Activated T-cell treated with anti-CD3 and anti-CD28 coated beads for 1 hour (primary cell): Measurements from ENCODE around the gene ERC1.

Source experiments
- DNase-seq: peaks from one replicate; pipeline ENCODE4 v3.0.0-alpha.2; 2020; ENCODE audit warnings: low read depth

The ERC1 gene

DNA sequence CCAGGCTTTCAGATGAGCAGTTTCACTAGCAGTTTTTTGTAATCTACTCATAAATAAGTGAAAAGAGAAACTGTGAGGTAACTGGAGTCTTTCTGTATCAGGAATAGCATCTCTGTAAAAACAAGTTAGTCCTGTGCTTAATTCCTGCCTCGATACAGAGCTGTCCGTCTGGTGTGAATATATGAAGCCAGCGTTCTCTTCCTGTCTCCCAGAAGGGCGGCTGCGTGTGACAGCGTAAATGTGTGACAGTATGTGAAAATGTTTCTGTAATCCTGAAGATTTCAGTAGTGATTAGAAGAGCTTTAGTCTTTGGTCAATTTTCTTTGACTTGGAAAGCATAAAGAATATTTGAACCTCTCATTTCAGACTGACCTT, 453.1 kb downstream of the ERC1 start:
- no peak for DNase-seq

- DNase-seq = no peak
These were observed 454.8 kb downstream of the ERC1 start for GRCh38 chr12:1445807-1446206.

DNA sequence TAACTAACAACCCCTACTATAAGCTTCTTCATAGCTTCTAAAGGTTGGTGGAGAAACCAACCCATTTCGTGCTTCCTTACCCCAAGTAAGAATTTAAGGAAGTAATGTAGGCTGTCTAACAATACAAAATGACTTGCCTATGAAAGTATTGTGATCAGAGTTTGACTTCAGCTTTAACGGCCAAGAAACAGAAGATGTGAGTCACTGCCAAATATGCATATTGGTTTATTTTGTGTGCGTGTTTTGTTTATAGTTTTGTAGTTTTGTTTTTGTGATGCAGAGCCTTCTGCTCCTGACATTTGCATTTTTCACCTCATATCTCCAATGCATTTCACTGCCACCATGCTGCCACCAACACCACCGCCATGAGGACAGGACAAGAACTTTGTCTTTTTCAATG, 457.3 kb downstream of the ERC1 start:
- DNase-seq = no peak

- no peak for DNase-seq
These were observed 462.8 kb downstream of the ERC1 start for GRCh38 chr12:1453810-1454209.

DNA sequence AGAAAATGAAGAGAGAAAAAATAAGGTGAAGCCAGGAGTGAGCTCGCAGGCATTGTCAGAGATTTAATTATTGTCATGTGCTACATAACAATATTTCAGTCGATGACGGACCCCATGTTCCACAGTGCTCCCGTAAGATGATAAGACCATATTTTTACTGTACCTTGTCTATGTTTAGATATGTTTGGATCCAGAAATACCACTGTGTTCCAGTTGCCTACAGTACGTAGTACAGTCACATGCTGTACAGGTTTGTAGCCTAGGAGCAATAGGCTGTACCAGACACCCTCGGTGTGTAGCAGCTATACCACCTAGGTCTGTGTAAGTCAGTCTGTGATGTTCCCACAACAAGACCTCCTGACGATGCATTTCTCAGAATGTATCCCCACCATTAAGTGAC, 465.9 kb downstream of the ERC1 start:
- DNase-seq = no peak

- DNase-seq = no peak
These were observed 466.9 kb downstream of the ERC1 start for GRCh38 chr12:1457901-1458300.

- DNase-seq = no peak
These were observed 468.3 kb downstream of the ERC1 start for GRCh38 chr12:1459339-1459738.

DNA sequence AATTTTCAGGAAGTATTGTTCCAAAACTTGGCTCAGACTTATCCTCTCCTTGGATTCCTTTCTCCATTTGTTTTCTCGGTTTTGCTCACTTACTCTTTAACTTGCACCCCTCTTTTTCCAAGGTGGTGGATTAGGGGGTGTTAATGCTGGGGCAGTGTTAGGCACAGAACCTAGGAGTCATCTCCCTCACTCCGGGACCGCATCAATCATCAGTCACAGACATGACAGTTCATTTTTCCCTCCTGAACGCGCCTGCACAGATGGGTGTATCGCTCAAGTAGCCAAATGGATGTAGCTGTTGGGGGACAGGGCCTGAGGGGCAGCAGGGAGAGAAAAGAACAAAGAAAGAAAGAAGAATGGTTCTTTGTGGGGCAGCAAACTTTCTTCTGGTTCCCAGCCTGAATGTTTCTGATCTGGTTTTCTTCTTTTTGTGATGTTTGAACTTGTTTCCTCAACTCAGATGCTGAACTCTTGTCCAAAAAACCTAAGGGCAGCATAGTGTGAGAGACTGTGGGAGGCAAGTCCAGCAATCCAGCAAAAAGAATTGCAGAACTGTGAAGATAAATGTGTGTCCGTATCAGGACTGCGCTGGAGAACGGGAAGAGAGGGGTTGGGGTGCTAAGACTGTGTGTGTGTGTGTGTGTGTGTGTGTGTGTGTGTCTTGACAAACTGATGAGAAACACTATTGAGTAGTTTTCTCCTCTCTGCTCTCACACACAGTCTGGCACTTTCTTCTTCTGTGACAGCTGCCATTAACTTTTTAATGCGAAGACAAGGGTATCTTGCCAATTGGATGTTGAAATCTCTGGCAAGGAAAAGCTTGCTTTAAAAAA, 472.3 kb downstream of the ERC1 start:
- DNase-seq = no peak

DNA sequence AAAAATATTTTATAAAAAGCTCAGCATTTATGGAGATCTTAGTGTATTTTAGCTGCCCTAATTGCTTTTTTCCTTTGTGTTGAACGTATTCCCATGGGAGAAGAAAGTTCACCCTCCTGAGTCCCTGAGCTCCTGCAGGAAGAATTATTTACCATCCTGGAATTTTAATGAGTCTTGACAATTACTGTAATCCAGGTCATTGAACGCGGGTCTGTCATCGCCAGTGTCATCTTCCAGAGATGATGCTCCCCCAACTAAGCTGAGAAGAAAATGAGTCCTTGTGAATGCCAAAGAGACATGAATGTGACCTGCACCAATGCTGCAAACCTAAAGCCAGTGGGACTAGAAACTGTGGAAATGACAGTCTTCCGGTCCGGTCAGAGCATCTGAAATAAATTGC, 473.9 kb downstream of the ERC1 start:
- no peak for DNase-seq

DNA sequence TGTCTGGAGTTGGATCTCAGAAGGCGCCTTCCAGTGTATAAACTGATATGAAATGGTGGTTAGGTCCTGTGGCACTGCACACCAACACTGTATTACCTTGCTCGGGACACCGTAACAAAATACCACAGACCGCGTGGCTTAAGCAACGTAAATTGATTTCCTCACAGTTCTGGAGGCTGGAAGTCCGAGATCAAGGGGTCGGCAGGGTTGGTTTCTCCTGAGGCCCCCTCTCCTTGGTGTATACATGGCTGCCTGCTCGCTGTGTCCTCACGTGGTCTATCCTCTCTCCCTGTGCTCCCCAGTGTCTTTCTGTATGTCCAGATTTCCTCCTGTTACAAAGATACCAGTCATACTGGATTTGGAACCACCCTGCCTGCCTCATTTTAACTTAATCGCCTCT, 475.0 kb downstream of the ERC1 start:
- DNase-seq = no peak

DNA sequence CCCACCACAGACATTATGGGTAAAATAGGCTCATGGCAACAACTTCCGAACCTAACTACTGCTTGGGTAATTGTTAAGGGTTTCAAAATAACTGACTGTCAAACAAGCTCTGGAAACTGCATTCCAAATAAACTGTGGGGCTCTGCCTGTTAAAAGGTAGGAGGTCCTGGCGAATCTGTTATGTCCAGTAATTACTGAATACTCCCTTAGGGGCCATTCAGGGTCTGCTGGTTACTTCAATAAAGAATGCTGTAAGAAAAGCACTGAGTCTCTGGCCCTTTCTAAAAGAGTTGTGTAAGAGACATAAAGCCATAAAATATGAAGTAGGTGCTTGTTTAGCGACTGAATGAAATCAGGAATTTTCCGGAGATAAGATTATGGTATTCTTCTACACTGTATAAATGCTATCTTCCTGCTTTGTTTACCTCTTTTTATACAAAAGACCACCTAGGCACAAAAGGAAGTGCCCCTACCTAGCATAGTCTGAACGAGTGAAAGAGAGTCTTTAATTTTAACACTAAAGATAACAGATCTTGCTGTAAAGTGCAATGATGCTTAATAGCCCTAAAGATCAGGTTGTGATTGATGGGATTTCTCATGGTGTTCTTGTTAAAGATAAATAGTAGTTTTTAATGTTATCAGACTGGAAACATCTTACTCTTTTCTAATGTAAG, 475.6 kb downstream of the ERC1 start:
- no peak for DNase-seq

- no peak for DNase-seq
These were observed 476.7 kb downstream of the ERC1 start for GRCh38 chr12:1467710-1468109.

DNA sequence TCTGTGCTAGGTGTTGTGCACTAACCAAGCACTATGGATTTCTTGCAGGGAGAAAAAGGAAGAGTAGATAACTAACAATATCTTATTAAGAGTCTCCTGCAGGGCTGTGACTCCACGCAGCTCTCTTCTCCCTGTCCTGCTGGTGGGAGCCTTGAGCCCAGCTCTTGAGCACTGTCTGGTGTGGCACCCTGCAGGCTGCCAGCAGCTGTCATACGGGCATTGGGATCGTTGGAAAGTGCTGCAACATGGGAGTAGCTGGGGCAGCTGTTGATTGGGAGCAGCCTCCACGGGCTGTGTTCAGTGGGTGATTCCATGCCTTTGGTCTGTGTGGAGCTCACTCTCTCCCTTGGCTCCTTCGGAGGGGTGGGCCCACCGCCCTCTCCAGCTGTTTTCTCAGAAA, 478.0 kb downstream of the ERC1 start:
- no peak for DNase-seq

GRCh38 chr12:1470051-1470450, 479.0 kb downstream of the ERC1 start:
- DNase-seq = no peak

- no peak for DNase-seq
These were observed 480.2 kb downstream of the ERC1 start for GRCh38 chr12:1471224-1471623.

GRCh38 chr12:1473418-1473817, 482.4 kb downstream of the ERC1 start:
- DNase-seq = no peak

- DNase-seq = no peak
These were observed 483.1 kb downstream of the ERC1 start for GRCh38 chr12:1474041-1474573.

- no peak for DNase-seq
These were observed 483.6 kb downstream of the ERC1 start for GRCh38 chr12:1474574-1475153.

- no peak for DNase-seq
These were observed 488.6 kb downstream of the ERC1 start for GRCh38 chr12:1479645-1480044.

GRCh38 chr12:1481326-1481725, 490.3 kb downstream of the ERC1 start:
- no peak for DNase-seq

DNA sequence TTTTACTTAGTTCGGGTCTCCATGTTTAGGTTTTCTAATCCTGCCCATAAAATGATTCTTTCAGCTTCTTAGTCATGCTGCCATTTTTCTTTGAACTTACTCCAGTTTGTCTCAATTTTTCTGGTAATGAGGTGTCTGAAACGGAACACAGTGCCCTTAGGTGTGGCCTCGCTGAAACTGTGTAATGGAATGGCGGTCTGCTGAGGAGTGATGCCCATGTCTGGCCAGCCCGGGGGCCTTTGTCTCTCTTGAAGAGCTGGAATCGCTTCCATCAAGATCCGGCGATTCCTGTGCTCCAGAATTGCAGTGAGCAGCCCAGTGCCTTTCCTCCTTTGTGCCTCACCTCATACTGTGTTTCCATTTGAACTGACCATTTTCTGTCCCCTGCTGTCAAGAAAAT, 490.9 kb downstream of the ERC1 start:
- DNase-seq = no peak

DNA sequence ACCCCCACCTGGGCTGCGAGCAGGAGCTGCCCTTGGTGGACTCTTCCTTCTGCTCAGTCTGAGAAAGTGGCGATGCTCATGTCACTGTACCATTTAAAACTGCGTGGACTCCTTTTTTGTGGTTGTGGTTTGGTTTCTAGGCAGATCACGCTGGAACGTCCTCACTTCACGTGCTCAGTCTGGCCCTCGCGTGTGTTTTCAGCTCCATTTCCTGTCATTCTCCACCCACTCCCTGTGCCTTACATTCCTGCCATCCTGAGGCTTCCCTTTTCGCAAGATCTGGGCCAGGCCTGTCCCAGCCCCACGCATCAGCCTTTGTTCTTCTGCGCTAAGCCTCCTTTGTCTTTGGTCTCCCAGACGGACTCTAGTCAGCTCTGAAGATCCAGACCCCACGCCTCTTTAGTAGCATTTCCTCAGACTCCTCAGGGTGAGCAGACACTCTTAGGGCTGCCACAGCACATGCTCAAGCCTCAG, 497.9 kb downstream of the ERC1 start:
- no peak for DNase-seq
